Stimulated activated CD4-positive, alpha-beta T cell treated with anti-CD3 and anti-CD28 coated beads, Interleukin-12 subunit alpha, Interleukin-12 subunit beta, amount 100 ng/mL, for 48 hours (primary cell): ENCODE results near the gene PRKCB.
A peak's percentile ranks its signal among the peaks of the same experiment; 100 is the strongest.

Source experiments
- DNase-seq, 3 donors: peaks; one replicate each; pipeline ENCODE4 v3.0.0-alpha.2; 2020; ENCODE audit warnings: low read depth in 2 of 3, low spot score in 1 of 3

Gene PRKCB

GRCh38 chr16:23962001-23962400 is 126.2 kb downstream of the PRKCB start:
- DNase-seq = peak; percentile 64 to 72 (median 67)

GRCh38 chr16:23964136-23964535 is 128.4 kb downstream of the PRKCB start:
- no peak for DNase-seq

- DNase-seq = no peak
Measured at GRCh38 chr16:23965137-23965733, 129.5 kb downstream of the PRKCB start.

GRCh38 chr16:23966597-23967394 is 131.0 kb downstream of the PRKCB start:
- DNase-seq = no peak

- DNase-seq = no peak
Measured at GRCh38 chr16:23967775-23968174, 132.0 kb downstream of the PRKCB start.

GRCh38 chr16:23968176-23968575 is 132.4 kb downstream of the PRKCB start:
- DNase-seq = no peak

GRCh38 chr16:23969468-23970297 is 133.9 kb downstream of the PRKCB start:
- DNase-seq = no peak

GRCh38 chr16:23974223-23974622 is 138.4 kb downstream of the PRKCB start:
- no peak for DNase-seq

GRCh38 chr16:23975293-23975692 is 139.5 kb downstream of the PRKCB start:
- DNase-seq = no peak

- DNase-seq = no peak
Measured at GRCh38 chr16:23976091-23976490, 140.3 kb downstream of the PRKCB start.

- DNase-seq = no peak
Measured at GRCh38 chr16:23976524-23976923, 140.7 kb downstream of the PRKCB start.

GRCh38 chr16:23979441-23979840 is 143.7 kb downstream of the PRKCB start:
- DNase-seq = no peak

- DNase-seq = no peak
Measured at GRCh38 chr16:23979982-23980381, 144.2 kb downstream of the PRKCB start.

GRCh38 chr16:23981429-23982399 is 145.9 kb downstream of the PRKCB start:
- no peak for DNase-seq

- DNase-seq = no peak
Measured at GRCh38 chr16:23986455-23986854, 150.7 kb downstream of the PRKCB start.

GRCh38 chr16:23987443-23987842 is 151.7 kb downstream of the PRKCB start:
- DNase-seq = no peak

GRCh38 chr16:23990507-23990906 is 154.7 kb downstream of the PRKCB start:
- DNase-seq = no peak

GRCh38 chr16:23991066-23991465 is 155.3 kb downstream of the PRKCB start:
- no peak for DNase-seq

GRCh38 chr16:23994615-23995014 is 158.8 kb downstream of the PRKCB start:
- DNase-seq = no peak

GRCh38 chr16:23996258-23996955 is 160.6 kb downstream of the PRKCB start:
- no peak for DNase-seq
